ENCODE results near the gene TMEM8B.
A peak's percentile ranks its signal among the peaks of the same experiment; 100 is the strongest.

The TMEM8B gene

DNA sequence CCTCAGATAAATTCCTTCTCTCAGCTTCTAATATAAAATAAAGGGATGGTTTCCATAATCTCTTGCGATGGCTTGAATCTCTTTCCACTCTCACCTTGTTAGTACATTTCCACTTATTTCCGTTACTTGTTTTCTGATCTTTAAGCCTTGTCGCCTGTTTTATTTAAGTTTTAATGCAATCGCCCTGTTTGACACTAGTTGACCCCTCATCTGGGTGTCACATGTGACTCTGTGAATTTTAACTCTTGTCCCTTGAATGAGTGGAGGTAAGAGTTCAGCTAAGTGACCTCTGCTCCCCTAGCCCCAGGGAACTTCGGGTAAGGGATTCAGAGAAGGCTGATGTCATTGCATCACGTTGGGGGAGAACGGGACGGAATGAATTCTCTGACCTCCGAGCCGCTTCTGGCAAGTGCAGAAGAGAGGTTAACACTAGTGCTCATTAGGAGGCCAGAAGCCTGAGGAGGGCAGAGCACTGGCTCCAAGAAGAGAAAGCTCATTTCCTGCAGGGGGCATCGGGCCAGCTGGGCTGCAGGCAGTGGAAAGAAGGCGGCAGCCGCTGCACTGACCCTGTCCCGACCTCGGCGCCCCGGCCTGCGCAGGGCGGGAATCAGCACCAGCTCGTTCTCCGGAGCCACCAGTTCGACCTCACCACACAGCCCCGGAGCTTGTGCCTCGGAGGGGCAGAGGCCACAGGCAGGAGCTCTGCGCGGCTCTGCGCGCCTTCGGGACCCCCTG, 14.8 kb upstream of the TMEM8B start:
- Histone ChIP-seq H3K27ac (ENCODE audit: low read depth, low read length) (peak overlapping the region; percentile 95), H3K36me3 (ENCODE audit: control insufficient read depth, insufficient read depth, low read length) (peaks cover 3% of the 10 kb centered on the region), H3K4me1 (ENCODE audit: control insufficient read depth, insufficient read depth, low read length) (peaks cover 16% of the 10 kb centered on the region), H3K9ac (ENCODE audit: low read length) (peak overlapping the region; percentile 91), H3K4me3 (ENCODE audit: low read length) (peak overlapping the region; percentile 89), H3K27me3 (ENCODE audit: control insufficient read depth, insufficient read depth, low read length) (no peaks in the 10 kb centered on the region)

GRCh38 chr9:35814841-35815543, 14.0 kb upstream of the TMEM8B start, which contains the start of gene HINT2:
HINT2 (minus strand) TSS chr9:35815042; CDS start chr9:35814979, 63 bp downstream.
- no peaks in the 10 kb centered on the region for H3K27me3 ChIP-seq (ENCODE audit: control insufficient read depth, insufficient read depth, low read length)
- no peaks in the 10 kb centered on the region for H3K36me3 ChIP-seq (ENCODE audit: control insufficient read depth, insufficient read depth, low read length)
- peaks cover 16% of the 10 kb centered on the region for H3K4me1 ChIP-seq (ENCODE audit: control insufficient read depth, insufficient read depth, low read length)
- H3K27ac ChIP-seq (ENCODE audit: low read depth, low read length) = peak within 1 kb of the TSS; percentile 95
- H3K4me3 ChIP-seq (ENCODE audit: low read length) = peak within 1 kb of the TSS; percentile 89
- peak within 1 kb of the TSS; percentile 91 for H3K9ac ChIP-seq (ENCODE audit: low read length)

GRCh38 chr9:35816708-35817107, 12.3 kb upstream of the TMEM8B start:
- no peak overlapping the region for H3K4me3 ChIP-seq (ENCODE audit: low read length)
- no peaks in the 10 kb centered on the region for H3K27me3 ChIP-seq (ENCODE audit: control insufficient read depth, insufficient read depth, low read length)
- no peak overlapping the region for H3K9ac ChIP-seq (ENCODE audit: low read length)
- no peaks in the 10 kb centered on the region for H3K36me3 ChIP-seq (ENCODE audit: control insufficient read depth, insufficient read depth, low read length)
- H3K27ac ChIP-seq (ENCODE audit: low read depth, low read length) = no peak overlapping the region
- peaks cover 14% of the 10 kb centered on the region for H3K4me1 ChIP-seq (ENCODE audit: control insufficient read depth, insufficient read depth, low read length)

- H3K27me3 ChIP-seq (ENCODE audit: control insufficient read depth, insufficient read depth, low read length) = no peaks in the 10 kb centered on the region
- H3K4me3 ChIP-seq (ENCODE audit: low read length) = no peak overlapping the region
- no peaks in the 10 kb centered on the region for H3K36me3 ChIP-seq (ENCODE audit: control insufficient read depth, insufficient read depth, low read length)
- peaks cover 10% of the 10 kb centered on the region for H3K4me1 ChIP-seq (ENCODE audit: control insufficient read depth, insufficient read depth, low read length)
- H3K27ac ChIP-seq (ENCODE audit: low read depth, low read length) = no peak overlapping the region
- H3K9ac ChIP-seq (ENCODE audit: low read length) = no peak overlapping the region
Measured at GRCh38 chr9:35818341-35818740, 10.7 kb upstream of the TMEM8B start.

GRCh38 chr9:35820076-35820475, 9.0 kb upstream of the TMEM8B start:
- no peak overlapping the region for H3K9ac ChIP-seq (ENCODE audit: low read length)
- no peak overlapping the region for H3K27ac ChIP-seq (ENCODE audit: low read depth, low read length)
- H3K36me3 ChIP-seq (ENCODE audit: control insufficient read depth, insufficient read depth, low read length) = no peaks in the 10 kb centered on the region
- H3K4me1 ChIP-seq (ENCODE audit: control insufficient read depth, insufficient read depth, low read length) = no peaks in the 10 kb centered on the region
- H3K4me3 ChIP-seq (ENCODE audit: low read length) = no peak overlapping the region
- H3K27me3 ChIP-seq (ENCODE audit: control insufficient read depth, insufficient read depth, low read length) = no peaks in the 10 kb centered on the region

GRCh38 chr9:35822926-35823325, 6.1 kb upstream of the TMEM8B start:
- Histone ChIP-seq H3K27ac (ENCODE audit: low read depth, low read length) (no peak overlapping the region), H3K36me3 (ENCODE audit: control insufficient read depth, insufficient read depth, low read length) (no peaks in the 10 kb centered on the region), H3K9ac (ENCODE audit: low read length) (no peak overlapping the region), H3K27me3 (ENCODE audit: control insufficient read depth, insufficient read depth, low read length) (no peaks in the 10 kb centered on the region), H3K4me3 (ENCODE audit: low read length) (no peak overlapping the region), H3K4me1 (ENCODE audit: control insufficient read depth, insufficient read depth, low read length) (no peaks in the 10 kb centered on the region)

GRCh38 chr9:35826071-35826701, 2.8 kb upstream of the TMEM8B start:
- Histone ChIP-seq H3K36me3 (ENCODE audit: control insufficient read depth, insufficient read depth, low read length) (no peaks in the 10 kb centered on the region), H3K27ac (ENCODE audit: low read depth, low read length) (no peak overlapping the region), H3K4me3 (ENCODE audit: low read length) (no peak overlapping the region), H3K9ac (ENCODE audit: low read length) (no peak overlapping the region), H3K27me3 (ENCODE audit: control insufficient read depth, insufficient read depth, low read length) (no peaks in the 10 kb centered on the region), H3K4me1 (ENCODE audit: control insufficient read depth, insufficient read depth, low read length) (peaks cover 11% of the 10 kb centered on the region)

DNA sequence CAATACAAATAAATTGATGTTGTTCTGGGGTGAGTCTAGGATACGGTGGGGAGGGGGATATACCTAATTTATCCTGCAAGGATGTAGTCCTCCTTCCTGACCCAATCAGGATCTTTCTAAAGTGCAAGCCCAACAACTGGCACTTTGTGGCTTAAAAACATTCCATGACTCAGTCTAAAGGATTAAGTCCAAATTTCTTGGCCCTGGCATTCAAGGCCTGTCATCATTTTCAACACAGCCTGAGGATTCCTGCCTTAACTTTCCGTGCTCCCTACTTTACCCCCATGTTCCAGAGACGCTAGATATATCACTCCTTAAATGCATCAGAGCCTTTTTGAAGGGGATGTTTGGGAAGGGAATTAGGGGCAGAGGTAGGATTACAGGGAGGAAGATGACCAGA, 1.5 kb upstream of the TMEM8B start:
- H3K9ac ChIP-seq (ENCODE audit: low read length) = no peak overlapping the region
- H3K4me1 ChIP-seq (ENCODE audit: control insufficient read depth, insufficient read depth, low read length) = peaks cover 11% of the 10 kb centered on the region
- H3K27ac ChIP-seq (ENCODE audit: low read depth, low read length) = no peak overlapping the region
- H3K4me3 ChIP-seq (ENCODE audit: low read length) = no peak overlapping the region
- no peaks in the 10 kb centered on the region for H3K27me3 ChIP-seq (ENCODE audit: control insufficient read depth, insufficient read depth, low read length)
- H3K36me3 ChIP-seq (ENCODE audit: control insufficient read depth, insufficient read depth, low read length) = no peaks in the 10 kb centered on the region

- H3K36me3 ChIP-seq (ENCODE audit: control insufficient read depth, insufficient read depth, low read length) = no peaks in the 10 kb centered on the region
- peak within 1 kb of the TSS; percentile 86 for H3K4me3 ChIP-seq (ENCODE audit: low read length)
- no peaks in the 10 kb centered on the region for H3K27me3 ChIP-seq (ENCODE audit: control insufficient read depth, insufficient read depth, low read length)
- peak within 1 kb of the TSS; percentile 89 for H3K27ac ChIP-seq (ENCODE audit: low read depth, low read length)
- H3K4me1 ChIP-seq (ENCODE audit: control insufficient read depth, insufficient read depth, low read length) = peaks cover 11% of the 10 kb centered on the region
- peak within 1 kb of the TSS; percentile 85 for H3K9ac ChIP-seq (ENCODE audit: low read length)
Measured at GRCh38 chr9:35828716-35829083, 328 bp upstream of the TMEM8B start, which contains the start of gene FAM221B. FAM221B (minus strand) TSS chr9:35828732; CDS start chr9:35826161, 2,571 bp downstream.

DNA sequence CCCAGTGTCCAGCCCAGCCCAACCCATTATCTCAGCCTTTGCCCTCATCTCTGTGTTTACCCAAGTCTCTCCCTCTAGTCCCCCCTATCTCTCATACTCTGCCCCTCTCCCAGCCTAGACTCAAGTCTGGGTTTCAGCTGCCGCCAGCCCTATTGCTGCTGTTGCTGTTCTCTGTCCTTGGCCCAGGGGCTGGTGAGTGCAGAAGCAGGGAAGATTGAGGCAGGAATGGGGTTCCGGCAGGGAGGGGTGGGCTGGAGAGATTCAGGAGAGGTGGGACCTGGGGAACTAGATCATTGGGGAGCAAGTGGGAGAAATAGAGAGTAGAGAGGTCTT, 702 bp downstream of the TMEM8B start:
- peak overlapping the region; percentile 75 for H3K4me3 ChIP-seq (ENCODE audit: low read length)
- no peaks in the 10 kb centered on the region for H3K27me3 ChIP-seq (ENCODE audit: control insufficient read depth, insufficient read depth, low read length)
- H3K27ac ChIP-seq (ENCODE audit: low read depth, low read length) = peak overlapping the region; percentile 89
- peaks cover 11% of the 10 kb centered on the region for H3K4me1 ChIP-seq (ENCODE audit: control insufficient read depth, insufficient read depth, low read length)
- no peaks in the 10 kb centered on the region for H3K36me3 ChIP-seq (ENCODE audit: control insufficient read depth, insufficient read depth, low read length)
- peak overlapping the region; percentile 79 for H3K9ac ChIP-seq (ENCODE audit: low read length)

DNA sequence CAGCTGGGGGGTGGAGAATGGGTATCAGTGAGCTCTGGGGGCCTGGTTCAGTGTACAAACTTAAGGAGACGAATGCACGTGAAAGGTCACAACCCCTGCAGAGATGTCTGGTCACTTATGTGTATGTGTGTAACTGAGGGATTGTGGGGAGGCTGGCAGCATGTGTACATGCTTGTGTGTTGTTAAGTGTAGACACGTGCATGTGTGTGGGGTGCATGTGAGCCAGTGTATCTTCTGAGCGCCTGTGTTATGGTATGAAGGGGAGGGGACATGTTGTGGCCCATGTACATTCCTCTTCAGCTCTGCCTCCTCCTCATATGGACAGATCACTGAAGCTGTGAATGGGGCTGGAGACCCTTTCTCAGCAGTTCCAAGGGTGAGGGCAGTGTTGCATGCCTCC, 2.0 kb downstream of the TMEM8B start:
- H3K9ac ChIP-seq (ENCODE audit: low read length) = no peak overlapping the region
- H3K27ac ChIP-seq (ENCODE audit: low read depth, low read length) = no peak overlapping the region
- H3K4me3 ChIP-seq (ENCODE audit: low read length) = no peak overlapping the region
- peaks cover 11% of the 10 kb centered on the region for H3K4me1 ChIP-seq (ENCODE audit: control insufficient read depth, insufficient read depth, low read length)
- no peaks in the 10 kb centered on the region for H3K36me3 ChIP-seq (ENCODE audit: control insufficient read depth, insufficient read depth, low read length)
- no peaks in the 10 kb centered on the region for H3K27me3 ChIP-seq (ENCODE audit: control insufficient read depth, insufficient read depth, low read length)

GRCh38 chr9:35832814-35833213, 3.8 kb downstream of the TMEM8B start:
- Histone ChIP-seq H3K9ac (ENCODE audit: low read length) (no peak overlapping the region), H3K36me3 (ENCODE audit: control insufficient read depth, insufficient read depth, low read length) (no peaks in the 10 kb centered on the region), H3K4me3 (ENCODE audit: low read length) (no peak overlapping the region), H3K27me3 (ENCODE audit: control insufficient read depth, insufficient read depth, low read length) (no peaks in the 10 kb centered on the region), H3K4me1 (ENCODE audit: control insufficient read depth, insufficient read depth, low read length) (peaks cover 11% of the 10 kb centered on the region), H3K27ac (ENCODE audit: low read depth, low read length) (no peak overlapping the region)
